Gastroesophageal sphincter (tissue), 3 donors: ENCODE results near the gene TMA7.

ENCODE experiments used
- CTCF ChIP-seq, 4 experiments: fragments of 200-600 bp in 2 of 4; fragments of 450-650 bp in 2 of 4; sonication (generic) in 1 of 4; IDR thresholded peaks; one replicate each; pipeline ENCODE4 v1.5.1; 2017 to 2019; ENCODE audit warnings: antibody characterized with exemption in 4 of 4, mild to moderate bottlenecking in 2 of 4, moderate library complexity in 2 of 4
- POLR2A ChIP-seq, 2 donors: fragments of 450-650 bp; IDR thresholded peaks; one replicate each; pipeline ENCODE4 v1.6.1; 2017; ENCODE audit warnings: antibody characterized with exemption in 2 of 2, mild to moderate bottlenecking in 2 of 2, moderate library complexity in 1 of 2
- POLR2AphosphoS5 ChIP-seq: sonication (generic); formaldehyde crosslinking; IDR thresholded peaks from one replicate; pipeline ENCODE4 v1.6.1; 2017; ENCODE audit warnings: antibody characterized with exemption

- TF ChIP-seq CTCF (IDR thresholded peaks at IDR 0.05) (no peak), POLR2AphosphoS5 (no peak), POLR2A (IDR thresholded peaks at IDR 0.05) (no peak)
These were observed 41.2 kb upstream of the TMA7 start for GRCh38 chr3:48398701-48399386.
